Bone marrow (tissue), 2 donors: ENCODE data around the gene MSI2.

Experiments
- DNase-seq, 2 donors: peaks; one replicate each; lab custom pipeline; 2025; lab: John Stamatoyannopoulos, UW

MSI2 gene

DNA sequence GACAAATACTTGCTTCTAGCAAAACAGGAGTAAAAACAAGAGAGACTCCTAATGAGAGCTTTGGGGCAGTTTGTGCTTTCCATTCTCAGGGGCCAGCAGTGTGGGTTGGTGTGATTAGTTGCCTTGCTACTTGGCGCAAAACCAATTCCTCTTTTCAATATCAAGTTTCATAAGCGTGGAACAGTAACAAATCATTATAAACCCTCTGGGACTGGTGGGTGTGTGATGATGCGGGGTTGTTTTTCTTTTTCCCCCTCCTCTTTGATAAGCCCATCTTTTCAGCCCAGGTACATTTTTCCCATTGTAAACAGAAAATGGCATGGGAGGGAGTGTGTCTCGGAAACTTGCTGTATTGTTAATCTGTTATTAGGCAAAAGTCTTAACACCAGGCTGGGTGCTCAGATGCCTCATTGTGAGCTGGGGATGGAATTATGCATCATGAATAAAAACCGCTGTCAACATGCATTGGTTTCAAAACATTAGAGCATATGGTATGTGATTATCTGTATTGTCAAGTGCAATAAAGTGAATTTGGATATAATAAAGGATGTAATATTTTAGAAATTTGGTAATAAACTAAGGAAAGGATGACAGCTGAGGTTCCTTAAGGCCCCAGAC lies 322.4 kb downstream of the MSI2 start:
- DNase-seq: no peak

DNA sequence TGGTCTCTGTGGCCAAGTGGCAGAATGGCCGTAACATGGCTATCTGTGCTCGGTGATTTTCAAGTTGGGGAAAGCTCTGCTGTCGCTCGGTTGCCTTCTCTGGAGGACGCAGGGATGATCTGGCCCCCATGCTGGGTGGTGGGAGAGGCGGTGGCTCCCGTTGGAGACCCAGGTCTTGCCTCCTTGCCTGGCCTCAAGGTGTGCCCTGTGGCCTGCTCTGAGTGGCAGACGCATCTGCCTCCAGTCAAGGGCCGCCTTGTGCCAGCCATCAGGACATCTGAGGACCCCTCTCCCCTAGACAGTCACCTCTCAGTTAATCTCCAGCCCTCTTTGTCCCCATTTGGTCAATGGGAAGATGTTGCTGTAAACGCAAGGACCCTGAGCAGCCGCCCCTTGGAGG lies 322.9 kb downstream of the MSI2 start:
- no peak for DNase-seq

DNA sequence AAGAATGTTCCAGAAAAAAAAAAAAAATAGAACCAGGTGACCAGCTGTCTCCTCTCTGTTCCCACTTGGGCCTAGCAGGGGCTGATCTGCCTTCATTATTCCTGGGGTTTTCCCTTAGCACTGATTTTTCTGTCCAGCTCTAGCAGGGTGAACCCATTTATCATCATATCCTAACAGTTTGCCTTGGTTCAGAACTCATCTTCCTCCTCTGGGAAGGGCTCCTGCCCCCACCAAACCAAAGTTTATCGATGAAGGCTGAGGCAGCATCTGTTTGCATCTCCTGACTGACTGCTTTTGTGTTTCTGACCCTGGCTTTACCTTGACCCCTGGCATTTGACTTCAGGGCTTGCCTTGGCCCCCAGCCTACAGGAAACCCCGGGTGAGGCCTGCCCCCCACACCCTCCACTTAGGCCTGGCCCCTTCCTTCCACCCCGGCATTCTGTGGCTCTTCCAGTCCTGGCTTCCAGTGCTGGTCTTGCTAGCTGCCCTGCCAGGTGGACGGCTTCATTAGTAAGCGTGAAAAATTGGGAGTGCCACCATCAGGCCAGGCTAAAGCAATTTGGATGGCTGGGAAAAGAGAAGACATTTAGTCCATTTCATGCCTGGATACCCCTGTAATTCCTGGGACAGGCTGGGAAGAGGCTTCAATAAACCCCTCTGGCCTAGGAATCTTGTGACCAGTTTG lies 323.9 kb downstream of the MSI2 start:
- DNase-seq: no peak

DNA sequence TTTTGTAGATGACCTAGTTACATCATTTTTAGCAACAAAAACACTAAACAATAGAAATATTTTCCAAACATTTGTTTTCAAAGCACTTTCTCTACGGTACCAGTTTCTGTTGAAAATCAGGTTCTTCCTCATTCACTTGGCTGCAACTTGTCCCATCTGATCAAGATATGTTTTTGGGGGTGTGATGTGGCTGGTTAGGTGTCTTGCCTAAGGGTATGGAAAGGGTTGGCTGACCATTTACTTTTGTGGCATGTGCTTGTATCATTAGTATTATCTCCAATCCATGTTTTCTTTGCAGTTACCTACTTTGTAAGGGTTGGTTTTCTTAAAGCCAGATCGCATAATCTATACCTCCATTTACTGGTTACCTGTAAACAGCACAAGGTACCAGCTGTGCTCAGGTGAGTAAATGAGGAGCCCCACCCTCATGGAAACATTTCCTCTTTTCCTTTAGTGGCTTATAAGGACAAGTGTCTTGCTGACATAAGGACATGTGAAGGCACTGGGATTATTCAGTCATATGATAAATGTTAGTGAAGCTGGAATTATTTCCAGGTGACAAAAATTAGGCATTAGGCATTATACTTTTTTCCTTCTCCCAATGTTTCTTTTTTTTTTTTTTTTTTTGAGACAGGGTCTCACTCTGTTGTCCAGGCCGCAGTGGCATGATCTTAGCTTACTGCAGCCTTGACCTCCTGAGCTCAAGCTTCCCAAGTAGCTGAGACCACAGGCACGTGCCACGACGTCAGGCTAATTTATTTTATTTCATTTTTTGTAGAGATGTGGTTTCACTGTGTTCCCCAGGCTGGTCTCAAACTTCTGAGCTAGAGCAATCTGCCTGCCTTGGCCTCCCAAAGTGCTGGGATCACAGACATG lies 326.8 kb downstream of the MSI2 start:
- no peak for DNase-seq

DNA sequence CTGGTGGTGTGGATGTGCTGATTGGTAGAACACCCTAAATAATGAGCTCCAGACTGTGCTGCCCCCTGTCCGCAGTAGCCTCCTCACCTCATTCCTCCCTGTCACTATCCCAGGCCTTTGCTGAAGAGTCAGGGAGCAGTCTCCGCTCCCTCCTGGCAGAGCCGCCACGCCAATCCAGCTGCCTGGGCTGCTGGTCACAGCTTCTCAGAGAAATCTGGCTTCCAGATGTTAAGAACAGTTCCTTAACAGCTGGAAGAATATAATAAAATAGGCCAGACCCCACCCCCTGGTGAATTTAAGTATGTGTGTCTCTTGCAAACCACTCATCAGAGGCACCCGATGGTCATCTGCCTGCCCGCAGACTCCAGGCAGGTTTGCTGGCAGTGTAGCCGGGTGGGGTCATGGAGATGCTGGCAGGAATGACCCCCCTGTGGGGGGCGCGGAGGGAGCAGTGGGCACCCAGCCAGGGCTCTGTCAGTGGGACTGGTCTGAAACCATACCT lies 327.8 kb downstream of the MSI2 start:
- DNase-seq: no peak

DNA sequence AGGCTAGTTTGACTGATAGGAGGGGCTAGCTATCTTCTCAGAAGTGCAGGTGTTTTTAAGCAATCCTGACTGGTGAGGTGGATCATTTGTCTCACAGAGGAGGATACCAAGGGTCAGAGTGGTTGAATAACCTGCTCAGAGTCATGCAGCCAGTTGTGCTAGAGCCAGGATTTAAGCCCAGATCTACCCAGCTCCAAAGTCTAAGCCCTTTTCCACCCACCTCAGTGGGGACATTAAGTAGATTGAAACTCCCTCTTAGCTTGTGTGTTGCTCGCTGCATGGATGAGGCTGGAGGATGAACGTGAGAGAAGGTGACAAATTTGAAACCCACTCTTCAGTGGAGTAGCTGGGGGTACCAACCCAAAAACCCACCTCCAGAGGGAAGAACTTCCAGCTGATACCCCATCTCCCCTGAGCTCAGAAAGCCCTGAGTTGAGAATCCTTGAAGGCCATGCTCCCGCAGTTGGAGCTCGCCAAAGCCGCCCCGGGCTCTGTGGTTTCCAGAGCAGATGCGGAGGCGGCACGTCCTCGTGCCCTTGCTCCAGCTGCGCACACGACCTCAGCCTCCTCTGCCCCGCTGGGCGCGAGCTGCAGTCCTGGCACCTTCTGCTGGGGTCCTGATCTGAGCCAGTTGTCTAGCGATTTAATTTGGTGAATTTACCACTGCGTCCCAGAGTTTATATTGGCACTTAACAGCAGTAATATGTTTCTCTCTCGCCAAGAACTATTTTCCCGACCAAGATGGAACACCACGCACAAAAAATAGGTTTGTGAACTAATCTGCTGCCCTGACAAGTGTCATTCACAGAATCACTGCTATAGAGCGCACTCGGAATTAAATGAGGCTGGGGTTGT lies 329.2 kb downstream of the MSI2 start:
- no peak for DNase-seq

DNA sequence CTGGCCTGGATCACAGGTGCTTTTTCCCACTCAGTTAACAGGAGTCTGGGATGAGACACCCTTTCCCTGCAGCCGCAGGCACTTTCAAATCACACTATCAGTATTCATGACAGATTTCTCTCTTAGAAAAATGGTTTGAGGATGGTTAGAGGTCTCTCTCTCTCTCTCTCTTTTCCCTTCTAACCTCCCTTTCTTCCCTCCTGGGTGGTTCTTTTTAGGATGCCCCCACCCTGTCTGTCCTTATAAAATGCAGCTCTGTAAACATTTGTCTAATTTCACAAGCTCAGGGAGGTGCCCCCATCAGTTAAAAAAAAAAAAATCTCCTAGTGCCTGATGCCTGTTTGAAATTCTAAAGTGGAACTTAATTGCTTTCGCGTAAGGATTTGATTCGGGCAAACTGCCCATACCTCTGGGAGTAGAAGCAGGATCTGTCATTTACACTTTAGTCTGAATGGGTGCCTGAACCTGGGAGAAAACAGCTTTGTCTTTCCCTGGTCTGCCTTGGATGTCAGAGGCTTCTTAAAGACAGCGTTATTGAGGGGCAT lies 329.9 kb downstream of the MSI2 start:
- no peak for DNase-seq

DNA sequence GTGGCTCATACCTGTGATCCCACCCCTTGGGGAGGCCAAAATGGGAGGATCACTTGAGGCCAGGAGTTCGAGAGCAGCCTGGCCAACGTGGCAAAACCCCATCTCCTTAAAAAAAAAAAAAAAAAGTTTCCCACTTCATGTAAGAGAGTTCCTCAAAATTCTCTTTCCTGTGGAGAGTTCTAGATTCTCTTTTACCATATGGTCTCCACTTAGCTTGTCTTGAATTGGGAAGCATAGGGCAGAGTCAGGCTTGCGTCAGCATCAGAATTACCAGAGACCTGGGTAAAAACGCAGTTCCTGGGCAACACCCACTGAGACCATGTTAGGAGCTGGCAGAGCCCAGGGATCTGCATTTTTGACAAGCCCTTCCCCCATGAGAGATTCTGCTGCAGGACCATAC lies 330.4 kb downstream of the MSI2 start:
- DNase-seq: no peak

DNA sequence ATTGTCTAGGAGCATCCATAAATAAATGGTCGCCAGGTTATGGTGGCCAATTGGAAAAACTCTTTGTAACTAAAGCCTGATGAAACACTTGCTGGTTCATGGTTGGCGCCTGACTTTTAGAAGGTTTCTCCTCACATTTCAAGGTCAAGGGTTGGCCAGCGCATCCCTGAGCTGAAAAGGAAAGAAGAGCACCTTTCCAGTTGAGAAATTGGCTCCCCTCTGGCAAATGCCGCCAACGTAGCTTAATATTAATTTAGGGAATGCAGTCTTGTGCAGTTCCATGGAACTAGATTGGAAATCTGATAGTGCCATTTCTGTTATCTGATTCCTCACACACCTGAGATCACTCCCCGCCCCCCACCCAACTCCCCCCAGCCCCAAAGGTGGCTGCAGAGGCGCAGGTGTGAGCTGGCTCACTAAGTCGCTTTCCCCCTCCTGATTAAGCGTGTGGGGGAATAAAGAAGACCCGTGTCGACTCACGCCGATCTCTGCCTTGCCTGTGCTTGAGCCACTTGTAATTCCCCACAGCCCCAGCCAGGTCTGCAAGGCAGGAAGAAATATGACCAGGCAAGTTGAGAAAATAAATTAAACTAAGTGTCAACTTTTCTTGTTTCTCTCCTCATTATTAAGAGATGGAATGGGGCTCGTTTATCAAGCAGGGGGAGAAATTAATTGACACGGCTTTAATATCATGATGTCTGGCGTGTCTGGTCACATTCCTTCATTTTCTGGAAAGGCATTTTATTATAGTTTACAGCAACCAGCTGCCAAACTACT lies 331.1 kb downstream of the MSI2 start:
- DNase-seq: no peak

DNA sequence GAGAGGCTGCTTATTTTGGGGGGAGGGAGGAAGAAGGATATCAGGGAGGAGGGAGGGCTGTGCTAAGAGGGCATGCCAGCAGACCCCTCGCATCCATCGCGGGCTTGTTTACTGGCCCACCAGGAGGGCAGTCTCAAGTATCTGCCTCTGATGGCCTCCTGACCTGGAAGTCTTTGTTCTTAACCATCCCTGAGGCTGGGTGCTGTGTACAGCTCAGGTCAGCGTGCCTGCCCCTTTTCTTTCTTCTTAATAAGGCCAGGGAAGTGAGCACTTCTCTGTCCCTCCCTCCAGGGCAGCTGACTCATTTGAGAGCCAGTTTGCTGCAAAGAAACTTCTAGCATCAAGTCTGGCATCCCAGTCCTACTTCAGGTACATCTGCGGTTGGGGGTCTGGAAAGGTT lies 331.8 kb downstream of the MSI2 start:
- DNase-seq: no peak

DNA sequence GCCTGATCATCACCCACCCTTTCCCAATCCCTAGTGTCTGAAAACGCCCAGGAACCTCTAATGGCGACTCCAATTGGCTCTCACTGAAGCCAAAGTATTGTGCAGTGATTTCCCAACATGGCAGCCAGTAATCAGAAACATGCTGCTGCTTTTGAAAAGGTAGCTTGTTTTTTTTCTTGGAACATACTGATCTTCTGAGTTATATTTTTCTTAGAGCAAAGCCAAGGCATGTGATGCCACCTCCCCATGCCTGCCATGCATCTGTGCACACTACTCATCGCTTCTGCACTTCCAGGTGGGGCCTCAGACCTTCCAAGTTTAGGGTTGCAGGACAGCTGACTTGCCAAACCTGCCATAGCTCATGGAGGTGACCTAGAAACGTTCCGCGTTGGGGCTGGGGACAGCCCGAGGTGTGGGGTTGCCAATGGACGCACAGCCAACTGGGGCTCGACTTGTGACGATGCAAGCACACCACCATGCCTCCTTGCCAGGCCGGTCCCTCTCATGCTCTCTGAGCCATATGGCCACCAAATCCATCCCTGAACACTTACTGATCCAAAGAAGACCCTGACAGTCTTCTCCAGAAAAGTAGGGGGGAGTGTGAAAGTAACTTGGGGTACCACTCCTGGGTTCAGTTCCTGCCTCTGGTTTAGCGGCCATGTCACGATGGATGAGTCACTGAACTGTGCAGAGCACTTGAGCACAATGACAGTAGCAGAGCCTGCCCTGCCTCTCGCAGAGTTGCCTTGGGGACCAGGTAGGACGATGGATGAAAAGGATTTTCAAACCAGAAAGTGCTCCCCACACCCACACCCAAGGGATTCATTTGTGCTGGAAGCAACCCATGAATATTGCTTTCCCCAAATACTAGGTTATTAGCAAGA lies 333.1 kb downstream of the MSI2 start:
- no peak for DNase-seq

DNA sequence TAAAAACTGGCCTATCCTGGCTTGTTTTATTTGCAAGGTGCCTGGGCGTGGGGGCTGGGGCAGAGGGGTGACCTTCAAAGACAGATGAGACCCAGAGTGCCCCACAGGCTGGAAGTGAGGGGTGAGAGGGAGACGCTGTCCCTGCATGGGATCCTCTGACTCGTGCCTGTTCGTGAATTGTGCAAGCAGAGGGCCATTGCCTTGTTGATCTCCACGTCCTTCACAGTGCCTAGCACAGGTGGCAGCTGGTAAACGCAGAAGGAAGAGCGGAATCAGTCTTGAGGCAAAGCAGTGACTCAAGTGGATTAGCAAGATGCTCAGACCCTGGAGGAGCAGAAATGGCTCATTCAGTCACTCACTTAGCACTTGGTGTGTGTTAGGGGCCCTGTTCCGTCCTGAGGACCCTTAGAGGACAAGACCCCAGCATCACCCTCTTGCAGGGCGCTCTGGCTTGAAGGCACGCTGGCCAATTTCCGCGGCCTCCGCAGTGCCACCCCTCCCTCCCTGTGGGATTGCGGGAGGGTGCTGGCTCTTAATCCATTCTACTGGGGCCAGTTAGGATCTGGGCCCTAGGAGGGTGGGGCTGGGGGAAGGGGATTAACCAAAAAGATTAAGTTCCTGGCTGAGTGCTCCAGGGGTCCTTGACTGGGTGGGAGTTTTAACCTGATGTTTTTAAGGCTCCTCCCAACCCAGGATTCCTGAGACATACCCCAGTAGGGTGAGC lies 337.6 kb downstream of the MSI2 start:
- DNase-seq: no peak

DNA sequence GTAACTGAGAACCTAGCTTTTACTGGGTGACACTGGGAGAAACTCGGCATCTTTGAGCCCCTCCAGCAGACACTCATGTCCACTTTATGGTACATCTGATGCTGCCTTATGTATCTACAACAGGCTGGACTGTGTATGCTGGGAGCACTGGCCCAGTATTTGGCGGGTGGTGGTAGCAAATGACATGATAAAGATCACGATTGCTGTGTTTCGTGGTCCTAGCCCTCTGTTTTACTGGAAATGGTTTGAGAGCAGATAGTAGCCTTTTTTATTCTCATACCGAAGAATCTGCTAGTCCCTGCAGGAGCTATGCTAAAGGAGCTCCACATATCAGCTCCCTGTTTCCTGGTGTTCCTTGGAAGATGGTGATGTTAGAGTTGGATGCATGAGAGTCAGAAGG lies 338.4 kb downstream of the MSI2 start:
- no peak for DNase-seq

DNA sequence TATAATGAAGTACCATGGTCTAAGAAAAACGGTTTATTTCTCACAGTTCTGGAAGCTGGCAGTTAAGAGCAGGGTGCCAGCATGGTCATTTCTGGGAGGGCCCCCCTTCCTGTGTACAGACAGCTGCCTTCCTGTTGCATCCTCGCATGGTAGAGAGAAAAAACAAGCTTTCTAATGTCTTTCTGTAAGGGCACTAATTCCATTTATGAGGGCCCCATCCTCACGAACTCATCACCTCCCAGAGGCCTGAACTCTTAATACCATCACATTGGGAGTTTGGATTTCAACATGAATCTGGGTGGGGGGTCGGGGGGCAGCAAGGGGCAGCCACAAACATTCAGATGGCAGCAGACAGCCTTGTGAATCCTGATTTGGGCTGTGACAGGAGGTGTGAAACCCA lies 339.1 kb downstream of the MSI2 start:
- DNase-seq: no peak

DNA sequence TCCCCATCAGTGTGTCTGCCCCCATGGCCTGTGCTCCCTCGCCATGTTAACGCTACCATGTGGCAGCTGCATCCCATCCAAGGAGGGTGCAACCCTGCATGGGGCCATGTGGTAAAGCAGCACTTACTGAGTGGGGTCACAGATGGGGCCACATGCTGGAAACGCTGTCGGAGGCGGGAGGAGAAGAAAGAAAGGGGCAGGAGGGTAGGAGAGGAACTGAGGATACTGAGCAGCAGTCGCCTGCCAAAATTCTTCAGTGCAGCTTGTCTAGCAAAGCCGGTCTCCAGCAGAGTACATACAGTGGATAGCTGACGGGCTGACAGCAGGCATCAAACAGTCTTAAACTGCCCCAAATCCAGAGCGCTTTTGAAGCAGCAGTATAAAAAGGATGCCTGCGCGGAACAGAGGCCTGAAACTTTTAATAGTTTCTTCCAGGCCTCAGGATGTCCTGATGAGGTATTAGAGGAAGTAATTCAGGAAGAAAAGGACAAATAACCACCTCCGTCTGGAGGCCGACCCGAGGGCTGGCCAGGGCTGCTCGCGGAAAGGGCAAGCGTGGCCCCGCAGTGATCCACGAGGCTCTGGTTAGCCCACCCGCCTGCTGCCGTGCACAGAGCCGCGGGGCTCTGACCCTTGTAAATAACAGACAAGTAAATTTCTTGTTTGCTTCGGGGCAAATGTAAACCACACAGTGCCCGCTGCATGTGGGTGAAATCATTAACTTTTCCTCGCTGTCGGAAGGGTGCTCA lies 339.8 kb downstream of the MSI2 start:
- DNase-seq: no peak

DNA sequence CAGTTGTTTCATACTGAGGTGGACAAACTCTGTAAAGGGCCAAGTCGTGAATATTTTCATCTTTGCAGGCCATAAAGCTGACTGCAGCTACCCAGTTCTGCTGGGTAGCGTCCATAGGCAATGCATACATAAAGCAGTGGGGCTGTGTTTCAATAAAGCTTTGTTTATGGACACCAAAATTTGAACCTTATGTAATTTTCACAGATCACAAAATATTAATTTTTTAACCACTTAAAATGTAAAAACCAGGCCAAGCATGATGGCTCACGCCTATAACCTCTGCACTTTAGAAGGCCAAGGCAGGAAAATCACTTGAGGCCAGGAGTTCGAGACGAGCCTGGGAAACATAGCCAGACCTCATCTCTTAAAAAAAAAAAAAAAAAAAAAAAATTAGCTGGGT lies 340.8 kb downstream of the MSI2 start:
- DNase-seq: no peak

DNA sequence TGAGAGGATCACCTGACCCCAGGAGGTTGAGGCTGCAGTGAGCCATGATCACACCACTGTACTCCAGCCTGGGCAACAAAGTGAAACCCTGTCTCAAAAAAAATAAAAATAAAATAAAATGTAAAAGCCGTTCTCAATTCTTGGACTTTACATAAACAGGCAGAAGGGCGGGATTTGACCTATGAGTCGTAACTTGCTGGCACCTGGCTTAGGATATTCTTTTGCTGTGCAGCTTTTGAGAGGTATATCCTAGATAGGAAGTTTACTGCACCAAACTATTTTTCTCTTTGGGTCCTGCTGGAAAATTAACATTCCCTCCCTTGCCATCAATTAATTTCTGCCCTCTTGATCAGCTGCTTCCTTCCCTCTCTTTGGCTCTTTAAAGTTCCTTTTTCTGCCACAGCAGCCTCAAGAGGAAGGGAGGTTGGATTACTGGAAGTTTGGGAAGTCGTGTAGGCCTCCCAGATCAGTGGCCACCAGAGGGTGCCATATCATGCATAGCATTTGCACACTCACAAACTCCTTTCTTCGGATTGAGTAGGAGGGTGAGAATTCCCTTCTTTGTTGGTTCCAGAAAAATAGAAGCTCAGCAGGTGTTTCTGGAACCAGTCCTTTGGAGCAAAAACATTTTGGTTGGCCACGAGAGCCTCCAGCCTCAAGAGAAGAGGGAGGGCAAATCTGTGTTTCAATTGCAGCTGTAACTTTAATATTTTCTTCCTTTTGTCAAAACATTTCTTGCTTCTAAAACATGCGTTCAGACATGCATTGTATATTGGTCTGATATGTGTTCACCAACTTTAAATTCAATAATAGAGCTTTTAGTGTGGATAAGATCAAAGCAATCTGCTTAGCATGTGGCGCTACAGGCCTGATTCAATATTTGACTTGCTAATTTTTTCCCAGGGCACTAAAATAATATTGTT lies 341.5 kb downstream of the MSI2 start:
- DNase-seq: no peak
